Body of pancreas (tissue), 4 donors: ENCODE results near the gene MAP2K5.

Experiments used
- CTCF ChIP-seq, 7 experiments: fragments of 450-650 bp in 4 of 7; fragments of 200-600 bp in 3 of 7; sonication (generic) in 3 of 7; IDR thresholded peaks; one replicate each; pipeline ENCODE4 v1.5.1; 2016 to 2019; ENCODE audit warnings: antibody characterized with exemption in 7 of 7
- POLR2A ChIP-seq, 3 donors: fragments of 450-650 bp; IDR thresholded peaks; one replicate each; pipeline ENCODE4 v1.6.1; 2016; ENCODE audit warnings: antibody characterized with exemption in 3 of 3, mild to moderate bottlenecking in 2 of 3

- TF ChIP-seq CTCF (IDR thresholded peaks at IDR 0.05) (no peak), POLR2A (IDR thresholded peaks at IDR 0.05) (no peak)
These were observed 16.0 kb downstream of the MAP2K5 start for GRCh38 chr15:67558502-67558901.
